GM10266 (cell line): ENCODE results near the gene MYORG.

Source experiments
- DNase-seq: peaks from one replicate; pipeline ENCODE4 v3.0.0; 2012; ENCODE audit errors: extremely low spot score
- CTCF ChIP-seq: IDR thresholded peaks from 2 replicates; pipeline ENCODE4 v1.5.1; 2012; ENCODE audit warnings: mild to moderate bottlenecking, low read depth; ENCODE audit not compliant: control insufficient read depth, insufficient read depth; ENCODE audit errors: missing control alignments

Gene MYORG

GRCh38 chr9:34398875-34399274 lies 22.2 kb upstream of the MYORG start:
- no peak for TF ChIP-seq CTCF
- DNase-seq, result no peak

DNA sequence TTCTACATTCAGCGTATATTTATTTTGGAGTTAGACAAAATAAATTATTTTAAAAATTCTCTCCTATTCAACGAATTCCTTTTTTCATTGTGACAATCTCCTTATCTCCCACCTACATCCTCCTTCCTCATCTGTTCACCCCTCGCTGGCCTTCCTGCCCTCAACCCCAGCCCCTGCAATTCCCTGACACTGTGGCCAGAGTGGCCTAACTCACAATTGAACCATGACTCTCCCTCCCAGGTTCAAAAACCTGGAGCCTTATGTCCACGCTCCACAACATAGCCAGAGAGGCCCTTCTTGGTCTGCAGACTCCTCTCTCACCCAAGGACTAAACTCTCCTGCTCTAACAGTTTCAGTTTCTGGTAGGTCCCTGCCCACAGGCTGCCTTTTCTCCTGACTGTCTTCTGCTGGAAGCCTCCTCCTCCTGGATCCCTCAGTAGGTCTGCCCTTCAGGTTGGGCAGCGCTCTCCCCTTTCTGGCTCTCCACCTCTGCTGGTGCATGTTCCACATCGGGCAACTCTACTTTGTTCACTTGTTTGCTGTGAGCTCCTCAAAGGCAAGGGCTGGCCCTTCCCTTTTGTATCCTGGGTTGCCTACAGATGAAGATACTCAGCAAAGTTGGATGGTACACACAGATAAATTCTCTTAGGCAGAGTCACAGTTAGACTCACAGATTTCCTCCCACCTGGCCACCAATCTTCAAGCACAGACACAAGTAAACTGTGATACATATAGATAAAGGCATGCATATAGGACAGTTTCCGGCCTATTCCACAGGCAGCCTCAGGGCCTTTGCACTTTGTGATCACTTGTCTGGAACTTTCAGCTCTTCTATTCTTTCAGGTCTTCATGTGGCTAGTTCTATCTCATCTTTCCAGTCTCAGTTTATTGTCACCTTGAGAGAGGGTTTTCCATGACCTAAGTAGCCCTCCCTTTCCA lies 19.8 kb upstream of the MYORG start:
- no peak for TF ChIP-seq CTCF
- no peak for DNase-seq

DNA sequence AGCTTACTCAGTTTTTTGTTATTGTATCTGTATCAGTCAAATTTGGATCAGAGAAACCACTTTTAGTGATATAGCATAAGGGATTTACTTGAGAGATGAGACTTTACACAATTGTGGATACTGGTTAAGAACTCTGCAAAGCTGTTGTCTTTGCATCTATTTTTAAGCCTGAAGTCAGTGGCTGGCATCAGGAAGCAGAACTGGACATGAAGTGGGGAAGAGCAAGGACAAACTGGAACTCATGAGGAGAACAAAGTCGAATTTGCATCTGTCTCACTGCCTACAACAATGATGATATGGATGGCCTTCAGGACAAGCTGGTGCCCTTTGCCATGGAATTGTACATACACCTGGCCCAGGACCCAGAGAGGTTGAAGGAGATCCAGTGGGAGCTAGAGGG lies 15.8 kb upstream of the MYORG start:
- TF ChIP-seq CTCF, result no peak
- no peak for DNase-seq

- no peak for DNase-seq
- TF ChIP-seq CTCF, result no peak
Observed at GRCh38 chr9:34387239-34387638, 10.5 kb upstream of the MYORG start.

- no peak for TF ChIP-seq CTCF
- no peak for DNase-seq
Observed at GRCh38 chr9:34386656-34387055, 10.0 kb upstream of the MYORG start.

DNA sequence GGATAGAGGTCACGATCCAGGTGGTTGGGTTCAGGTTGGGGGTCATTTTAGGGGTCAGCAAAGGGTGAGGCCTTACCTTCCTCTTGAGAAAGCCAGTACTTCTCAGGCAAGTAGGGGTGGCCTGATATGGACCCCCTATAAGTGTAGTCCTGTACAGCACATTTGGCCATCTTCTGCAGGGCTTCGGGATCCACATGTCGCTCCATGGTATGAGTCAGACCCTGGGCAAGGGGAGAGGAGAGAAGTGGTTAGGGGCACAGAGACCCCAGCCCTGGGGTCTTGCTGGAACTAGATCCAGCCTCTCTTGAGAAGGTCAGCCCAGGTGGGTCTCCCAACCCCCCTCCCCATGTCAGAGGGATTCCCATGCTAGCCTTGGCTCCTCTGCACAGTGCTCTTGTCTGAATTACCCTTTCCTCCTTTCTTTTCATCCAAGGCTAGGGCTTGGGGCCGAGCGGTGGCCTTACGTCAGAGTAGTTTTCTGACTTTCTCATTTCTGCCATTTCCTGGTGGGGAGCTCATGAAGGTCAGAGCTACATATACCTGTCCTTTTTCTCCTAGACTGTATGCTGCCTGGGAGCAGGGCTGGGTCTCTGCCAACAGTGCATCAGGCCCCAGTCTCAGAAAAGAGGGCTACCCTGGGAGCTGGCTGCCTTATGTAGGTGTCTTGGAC lies 9.0 kb upstream of the MYORG start:
- no peak for TF ChIP-seq CTCF
- no peak for DNase-seq
